Mesothelial cell of epicardium (in vitro differentiated cells): ENCODE results near the gene NDNF. TPM values are rescaled to one million over a fixed set of nuclear protein-coding genes. Genes with fewer than 3 reads are reported as not detected.

Experiments
- DNase-seq, 2 experiments: peaks; one replicate each; pipeline ENCODE4 v3.0.0; 2021; ENCODE audit warnings: low spot score in 2 of 2; ENCODE audit not compliant: unreplicated experiment in 2 of 2
- H3K27ac Mint-ChIP-seq: 2 replicates; pipeline ENCODE4 v1.8.0; 2021; ENCODE audit warnings: mixed read lengths
- H3K27me3 Mint-ChIP-seq: 2 replicates; pipeline ENCODE4 v1.8.0; 2021; ENCODE audit warnings: low read depth, mixed read lengths
- H3K36me3 Mint-ChIP-seq: 2 replicates; pipeline ENCODE4 v1.8.0; 2021; ENCODE audit warnings: mixed read lengths
- H3K4me1 Mint-ChIP-seq: 2 replicates; pipeline ENCODE4 v1.8.0; 2021; ENCODE audit warnings: mixed read lengths
- H3K4me3 Mint-ChIP-seq: 2 replicates; pipeline ENCODE4 v1.8.0; 2021; ENCODE audit warnings: mild to moderate bottlenecking, moderate library complexity, mixed read lengths
- H3K9me3 Mint-ChIP-seq: 2 replicates; pipeline ENCODE4 v1.8.0; 2021; ENCODE audit warnings: mixed read lengths
- total RNA-seq: library from RNA; stranded (reverse); gene quantifications from 3 replicates; pipeline ENCODE4 v1.2.1, GENCODE V29; 2021
- TF ChIP-seq, protein P1 (sequence below): fragments of 200-600 bp; sonication (generic); IDR thresholded peaks from one replicate; pipeline ENCODE4 v1.5.0; 2021; ENCODE audit warnings: antibody characterized with exemption; ENCODE audit not compliant: unreplicated experiment

The NDNF gene
- total RNA-seq, 1 donor from 2014 or later: 10.1 TPM

DNA sequence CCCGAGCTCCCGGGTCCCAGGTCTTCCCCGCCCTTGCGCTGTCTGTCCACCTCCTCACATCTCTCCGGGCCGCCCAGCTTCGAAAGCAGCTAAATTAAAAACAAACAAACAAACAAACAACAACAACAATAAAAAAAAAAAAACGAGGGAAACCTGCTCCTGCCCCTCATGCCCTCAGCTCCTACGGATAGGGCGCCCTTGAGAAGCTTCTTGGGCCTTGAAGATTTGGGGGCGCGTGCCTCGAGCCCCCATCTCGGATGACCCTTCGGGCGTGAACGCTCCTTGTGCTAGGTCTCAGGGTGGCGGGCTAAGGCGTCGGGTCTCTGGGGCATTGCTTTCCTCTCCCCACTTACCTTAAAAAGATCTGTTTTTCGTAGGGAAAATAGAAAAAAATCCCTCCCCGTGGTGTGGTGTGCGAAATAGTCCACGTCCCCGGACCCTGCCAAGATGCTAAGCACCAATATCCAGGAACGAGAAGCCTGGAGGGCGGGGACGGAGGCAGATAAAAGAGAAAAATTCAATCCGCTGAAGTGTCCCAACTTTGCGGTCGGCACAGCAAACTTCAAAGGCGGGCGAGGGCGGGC, 603 bp downstream of the NDNF start:
- H3K9me3 Mint-ChIP-seq: no peaks in the 10 kb centered on the region
- H3K4me1 Mint-ChIP-seq: peaks cover 34% of the 10 kb centered on the region
- H3K36me3 Mint-ChIP-seq: no peaks in the 10 kb centered on the region
- TF ChIP-seq, protein P1, sequence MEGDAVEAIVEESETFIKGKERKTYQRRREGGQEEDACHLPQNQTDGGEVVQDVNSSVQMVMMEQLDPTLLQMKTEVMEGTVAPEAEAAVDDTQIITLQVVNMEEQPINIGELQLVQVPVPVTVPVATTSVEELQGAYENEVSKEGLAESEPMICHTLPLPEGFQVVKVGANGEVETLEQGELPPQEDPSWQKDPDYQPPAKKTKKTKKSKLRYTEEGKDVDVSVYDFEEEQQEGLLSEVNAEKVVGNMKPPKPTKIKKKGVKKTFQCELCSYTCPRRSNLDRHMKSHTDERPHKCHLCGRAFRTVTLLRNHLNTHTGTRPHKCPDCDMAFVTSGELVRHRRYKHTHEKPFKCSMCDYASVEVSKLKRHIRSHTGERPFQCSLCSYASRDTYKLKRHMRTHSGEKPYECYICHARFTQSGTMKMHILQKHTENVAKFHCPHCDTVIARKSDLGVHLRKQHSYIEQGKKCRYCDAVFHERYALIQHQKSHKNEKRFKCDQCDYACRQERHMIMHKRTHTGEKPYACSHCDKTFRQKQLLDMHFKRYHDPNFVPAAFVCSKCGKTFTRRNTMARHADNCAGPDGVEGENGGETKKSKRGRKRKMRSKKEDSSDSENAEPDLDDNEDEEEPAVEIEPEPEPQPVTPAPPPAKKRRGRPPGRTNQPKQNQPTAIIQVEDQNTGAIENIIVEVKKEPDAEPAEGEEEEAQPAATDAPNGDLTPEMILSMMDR: no peak
- no peak for DNase-seq
- H3K4me3 Mint-ChIP-seq: peak overlapping the region; percentile 84
- H3K27ac Mint-ChIP-seq: peak overlapping the region; percentile 58
- H3K27me3 Mint-ChIP-seq: peaks cover 40% of the 10 kb centered on the region

DNA sequence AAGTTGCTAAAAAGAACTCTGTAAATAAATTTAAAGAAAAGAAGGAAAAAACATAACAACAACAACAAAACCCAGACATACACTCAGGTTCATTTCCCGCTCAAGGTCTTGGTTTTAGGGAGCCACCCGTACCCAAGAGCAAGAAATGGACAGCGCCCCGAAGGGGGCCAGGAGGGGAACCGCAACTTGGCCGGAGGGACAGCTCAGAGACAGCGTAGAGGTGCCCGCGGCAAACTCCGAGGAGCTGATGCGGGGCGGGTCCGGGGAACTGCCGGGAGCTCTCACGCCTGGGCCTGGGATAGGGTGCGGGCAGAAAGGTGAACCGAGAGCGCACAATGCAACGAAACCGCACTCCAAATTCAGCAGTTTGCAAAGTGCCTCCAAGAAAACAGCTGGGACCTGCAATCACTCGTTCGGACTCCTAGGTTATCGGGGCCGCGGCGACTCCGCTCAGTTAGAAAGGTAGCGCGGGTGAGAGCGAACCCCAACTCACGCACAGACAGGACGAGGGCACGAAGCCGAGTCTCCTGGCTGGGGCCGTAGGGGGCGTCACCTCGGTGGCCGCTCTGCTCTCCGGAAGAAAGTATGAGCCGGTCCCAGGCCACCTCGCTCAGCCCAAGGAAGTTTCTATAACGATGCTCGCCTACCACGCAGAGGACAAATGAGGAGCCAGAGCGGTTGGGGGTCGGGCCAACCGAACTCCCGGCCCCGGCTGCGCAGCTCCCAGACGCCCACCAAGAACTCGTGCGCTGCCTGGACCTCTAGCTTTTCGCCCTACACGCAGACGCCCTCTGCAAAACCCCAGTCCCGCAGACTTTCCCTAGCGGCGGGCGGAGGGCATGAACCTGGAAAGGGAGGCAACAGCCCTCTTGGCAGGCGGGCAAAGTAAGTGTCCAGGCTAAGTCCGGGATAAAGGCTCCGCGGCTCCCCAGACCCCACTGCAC, 1.4 kb downstream of the NDNF start:
- DNase-seq: peak in 1 of 2 experiments; percentile 61
- no peaks in the 10 kb centered on the region for H3K36me3 Mint-ChIP-seq
- TF ChIP-seq, protein P1: no peak
- peaks cover 40% of the 10 kb centered on the region for H3K27me3 Mint-ChIP-seq
- H3K4me3 Mint-ChIP-seq: peak overlapping the region; percentile 84
- H3K27ac Mint-ChIP-seq: peak overlapping the region; percentile 58
- peaks cover 34% of the 10 kb centered on the region for H3K4me1 Mint-ChIP-seq
- H3K9me3 Mint-ChIP-seq: no peaks in the 10 kb centered on the region

DNA sequence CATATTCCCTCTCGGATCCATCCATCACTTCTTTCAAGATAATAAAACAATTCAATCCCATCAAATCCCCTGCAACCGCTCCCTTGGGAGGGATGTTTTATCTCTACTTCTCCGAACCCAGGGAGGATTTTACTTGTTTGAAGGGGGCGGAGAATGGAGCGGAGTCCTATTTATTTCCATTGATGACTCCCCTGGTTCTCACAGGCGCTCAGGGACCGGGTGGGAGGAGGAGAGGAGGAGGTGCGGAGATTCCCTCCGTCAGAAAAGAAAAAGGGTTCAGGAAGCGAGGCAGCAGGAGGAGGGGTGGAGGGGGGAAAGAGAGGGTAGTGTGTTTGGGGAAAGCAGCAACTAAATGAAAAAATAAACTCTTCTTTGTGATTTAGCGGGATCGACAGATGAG, 2.1 kb downstream of the NDNF start:
- H3K27ac Mint-ChIP-seq: peak overlapping the region; percentile 60
- H3K4me1 Mint-ChIP-seq: peaks cover 34% of the 10 kb centered on the region
- H3K4me3 Mint-ChIP-seq: peak overlapping the region; percentile 84

DNA sequence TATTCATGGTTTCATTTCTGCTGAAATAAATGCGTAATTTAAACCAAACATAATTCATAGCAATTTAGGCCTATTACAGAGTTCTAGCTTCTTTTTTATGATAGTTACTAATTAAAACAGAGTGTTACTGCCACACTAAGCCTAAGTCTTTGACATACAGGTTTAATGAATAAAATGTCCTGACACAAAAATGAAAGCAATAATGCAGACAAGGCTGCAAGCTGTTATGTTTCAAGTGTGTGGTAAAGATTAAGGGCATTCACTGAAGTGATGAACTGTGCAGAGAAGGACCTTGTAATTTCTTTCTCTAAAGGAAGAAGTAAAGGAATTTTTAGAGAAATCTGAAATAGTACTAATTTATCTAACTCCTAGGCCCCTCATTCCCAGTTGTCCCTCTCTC, 2.9 kb downstream of the NDNF start:
- no peak for DNase-seq
- Mint-ChIP-seq H3K36me3 (no peaks in the 10 kb centered on the region), H3K27ac (no peak overlapping the region), H3K27me3 (peaks cover 37% of the 10 kb centered on the region), H3K9me3 (no peaks in the 10 kb centered on the region), H3K4me3 (peak overlapping the region; percentile 35), H3K4me1 (peaks cover 34% of the 10 kb centered on the region)
- TF ChIP-seq, protein P1: no peak

More for the DNA sequence above, 2.1 kb downstream of the NDNF start:
- H3K27me3 Mint-ChIP-seq: peaks cover 40% of the 10 kb centered on the region
- TF ChIP-seq, protein P1: no peak
- no peaks in the 10 kb centered on the region for H3K36me3 Mint-ChIP-seq
- DNase-seq: no peak
- H3K9me3 Mint-ChIP-seq: no peaks in the 10 kb centered on the region

DNA sequence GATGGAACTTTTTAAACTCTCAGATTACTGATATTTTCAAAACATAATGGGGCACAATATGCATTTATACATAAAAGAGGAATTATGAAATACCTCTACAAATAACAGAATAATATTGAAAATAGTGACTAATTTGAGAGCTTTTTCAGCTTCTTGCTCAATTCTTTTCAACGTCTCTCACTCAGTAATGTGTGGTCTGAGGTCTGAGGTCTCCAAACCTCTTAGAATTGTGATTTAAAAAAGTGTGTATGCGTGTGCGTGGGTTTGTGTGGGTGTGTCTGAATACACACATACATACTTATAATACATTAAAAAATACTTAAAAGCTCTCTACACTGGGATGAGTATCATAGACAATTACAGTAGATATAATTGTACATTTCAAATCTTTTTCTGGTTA, 7.9 kb downstream of the NDNF start:
- no peak for DNase-seq
- Mint-ChIP-seq H3K4me3 (no peak overlapping the region), H3K9me3 (no peaks in the 10 kb centered on the region), H3K36me3 (no peaks in the 10 kb centered on the region), H3K27me3 (peaks cover 2% of the 10 kb centered on the region), H3K27ac (no peak overlapping the region), H3K4me1 (peaks cover 11% of the 10 kb centered on the region)
- TF ChIP-seq, protein P1: no peak
